AG09319 (cell line): Measurements from ENCODE around the gene GATM.
"Not testable (repeated sequence)": the region's sequence is repeated elsewhere in the genome, so short reads cannot be mapped to it uniquely, and the experiment has no call there.

Experiments
- DNase-seq: peaks from one replicate; pipeline ENCODE4 v3.0.0-alpha.2; 2010; ENCODE audit warnings: low read depth; ENCODE audit errors: extremely low read depth
- CTCF ChIP-seq: IDR thresholded peaks from 2 replicates; pipeline ENCODE4 v1.5.1; 2011; ENCODE audit warnings: low read depth, mild to moderate bottlenecking, inconsistent platforms, low read length, moderate library complexity

Gene GATM

GRCh38 chr15:45326741-45327140, 51.6 kb downstream of the GATM start:
- no peak for DNase-seq
- no peak for TF ChIP-seq CTCF

DNA sequence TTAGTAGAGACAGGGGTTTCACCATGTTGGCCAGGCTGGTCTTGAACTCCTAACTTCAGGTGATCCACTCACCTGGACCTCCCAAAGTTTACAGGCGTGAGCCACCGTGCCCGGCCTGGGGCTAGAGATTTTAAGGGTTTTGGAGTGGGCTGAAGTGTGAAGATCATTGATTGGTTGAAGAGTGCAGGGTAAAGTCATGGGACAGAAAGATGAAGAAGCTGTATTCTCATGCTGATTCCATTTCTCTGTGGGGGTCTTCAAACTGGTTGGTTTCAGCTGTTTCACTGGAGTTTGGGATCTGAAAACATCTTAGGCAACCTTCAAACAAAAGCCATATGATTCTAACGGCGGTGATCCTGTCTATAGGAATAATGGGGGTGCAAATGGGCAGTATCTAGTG, 52.1 kb downstream of the GATM start:
- TF ChIP-seq CTCF, result no peak
- no peak for DNase-seq

DNA sequence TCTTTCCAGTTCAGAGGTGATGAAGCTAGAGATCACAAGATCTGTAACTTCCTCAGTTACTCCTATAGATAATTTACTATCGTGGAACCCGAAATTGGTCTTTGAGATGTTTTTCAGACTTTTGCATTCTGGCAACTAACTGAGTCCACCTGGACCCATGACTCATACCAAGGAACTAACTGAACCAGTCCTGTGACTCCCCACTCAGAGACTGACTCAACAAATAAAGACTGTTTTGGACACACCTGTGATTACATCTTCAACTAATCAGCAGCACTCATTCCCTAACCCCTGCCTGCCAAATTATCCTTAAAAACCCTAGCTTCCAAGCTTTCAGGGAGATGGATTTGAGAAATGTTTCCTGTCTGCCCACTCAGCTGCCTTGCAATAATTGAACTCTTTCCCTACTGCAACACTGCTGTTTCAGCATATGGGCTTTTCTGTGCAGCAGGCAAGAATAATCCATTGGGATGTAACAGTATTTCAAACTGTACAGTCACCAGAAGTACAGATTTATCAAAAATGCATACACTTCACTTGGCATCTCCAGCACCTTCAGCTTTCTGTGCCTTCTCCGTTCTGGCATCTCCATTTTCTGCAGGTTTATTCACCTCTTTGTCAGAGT, 57.7 kb downstream of the GATM start:
- no peak for TF ChIP-seq CTCF
- no peak for DNase-seq

- no peak for DNase-seq
- TF ChIP-seq CTCF, result no peak
These were observed 58.7 kb downstream of the GATM start for GRCh38 chr15:45319472-45320214.

- DNase-seq, result no peak
- TF ChIP-seq CTCF, result peak; percentile 3; the same call in 1 of the 2 replicates
These were observed 63.4 kb downstream of the GATM start for GRCh38 chr15:45314960-45315359.

DNA sequence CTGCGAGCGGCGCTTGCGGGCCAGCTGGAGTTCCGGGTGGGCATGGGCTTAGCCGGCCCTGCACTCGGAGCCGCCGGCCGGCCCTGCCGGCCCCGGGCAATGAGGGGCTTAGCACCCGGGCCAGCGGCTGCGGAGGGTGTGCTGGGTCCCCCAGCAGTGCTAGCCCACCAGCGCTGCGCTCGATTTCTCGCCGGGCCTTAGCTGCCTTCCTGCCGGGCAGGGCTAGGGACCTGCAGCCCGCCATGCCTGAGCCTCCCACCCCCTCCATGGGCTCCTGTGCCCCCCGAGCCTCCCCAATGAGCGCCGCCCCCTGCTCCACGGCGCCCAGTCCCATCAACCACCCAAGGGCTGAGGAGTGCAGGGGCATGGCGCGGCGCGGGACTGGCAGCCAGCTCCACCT, 64.2 kb downstream of the GATM start:
- not testable (repeated sequence) for DNase-seq
